Ovary (tissue), 9 donors: ENCODE measurements around the gene RAB10. TPM values are rescaled to one million over a fixed set of nuclear protein-coding genes. Genes with fewer than 3 reads are reported as not detected.
"Not testable (repeated sequence)": the region's sequence is repeated elsewhere in the genome, so short reads cannot be mapped to it uniquely, and the experiment has no call there.

Source experiments
- DNase-seq, 5 donors: peaks; one replicate each; pipeline ENCODE4 v3.0.0-alpha.2; 2019 to 2020
- H3K27ac ChIP-seq, 2 donors: fragments of 200-600 bp; one replicate each; pipeline versions ENCODE4 v1.5.1 to v1.8.0; 2019 to 2022
- H3K27me3 ChIP-seq: fragments of 200-600 bp; one replicate; pipeline ENCODE4 v1.8.0; 2022
- H3K36me3 ChIP-seq: fragments of 200-600 bp; sonication (generic); one replicate; pipeline ENCODE4 v1.5.1; 2019
- H3K4me1 ChIP-seq: one replicate; pipeline ENCODE4 v1.8.1; 2013; ENCODE audit warnings: mild to moderate bottlenecking, moderate library complexity; ENCODE audit not compliant: insufficient read depth
- H3K4me3 ChIP-seq: fragments of 200-600 bp; sonication (generic); one replicate; pipeline ENCODE4 v1.5.1; 2017
- H3K9me3 ChIP-seq, 2 donors: fragments of 200-600 bp in 1 of 2; sonication (generic) in 1 of 2; one replicate each; pipeline versions ENCODE4 v1.5.1 to v1.8.1; 2013 to 2019; ENCODE audit warnings: mild to moderate bottlenecking in 1 of 2, moderate library complexity in 1 of 2
- CTCF ChIP-seq, 3 donors: fragments of 450-650 bp in 2 of 3; fragments of 200-600 bp in 1 of 3; IDR thresholded peaks; one replicate each; pipeline versions ENCODE4 v1.5.1 to v1.8.0; 2016 to 2022; ENCODE audit warnings: antibody characterized with exemption in 3 of 3, mild to moderate bottlenecking in 1 of 3
- EP300 ChIP-seq: sonication (generic); formaldehyde crosslinking; IDR thresholded peaks from one replicate; pipeline ENCODE4 v1.6.1; 2017; ENCODE audit warnings: antibody characterized with exemption
- POLR2A ChIP-seq: fragments of 450-650 bp; IDR thresholded peaks from one replicate; pipeline ENCODE4 v1.6.1; 2017; ENCODE audit warnings: antibody characterized with exemption, mild to moderate bottlenecking, moderate library complexity
- WGBS, 3 donors: extraction: QIAGEN DNeasy Blood & Tissue Kit in 1 of 3; methylation state at CpG; one replicate each; pipeline versions ENCODE4 v1.1.5 to v1.1.7; 2013 to 2017; 5-methylcytosine and 5-hydroxymethylcytosine counted together
- intact Hi-C, 4 donors: fragments of 100-400 bp; cut with DNase I; formaldehyde crosslinking; loops; one replicate each; pipeline versions ENCODE4 v1.11.0 to v1.15.1; 2022 to 2023
- polyA plus RNA-seq, 2 donors: library from polyadenylated mRNA; stranded (reverse); fragments of 200-250 nt in 1 of 2; fragments of 350-450 nt in 1 of 2; fragmentation: Illumina TruSeq in 1 of 2; extraction: RNeasy Lipid Tissue Mini Kit (QIAGEN cat#74804) in 1 of 2; gene quantifications; one replicate each; pipeline ENCODE4 v1.2.3, GENCODE V29; 2013 to 2014
- total RNA-seq, 7 donors: library from RNA; depleted of rRNA in 2 of 7; stranded (reverse); fragments of >200 nt in 2 of 7; fragmentation: NEBNext Ultra II Directional in 3 of 7; extraction: Animal tissue kit (Norgen Biotek cat#: 25700) in 3 of 7; gene quantifications; one replicate each; pipeline versions ENCODE4 v1.1.0 to v1.2.4, GENCODE V29; 2016 to 2023
- donor health status: DM: no; HTN: no; CAD: no; lungs with moderate emphysema.
- donor health status: DM: no; HTN: no; CAD: no.
- donor health status: Bipolar disorder and iron deficiency.
- donor health status: DM: yes; HTN: yes; CAD: no.
- donor health status: DM: no; HTN: no; CAD: no.
- donor health status: DM: yes; HTN: yes; CAD: no.

Gene RAB10
- total and polyA plus RNA-seq, 9 donors: 37.6 to 112 (median 93.6) TPM

GRCh38 chr2:26080356-26080755 is 46.5 kb downstream of the RAB10 start:
- Histone ChIP-seq H3K27ac (no peak overlapping the region), H3K4me1 (peaks cover 1% of the 10 kb centered on the region), H3K9me3 (no peaks in the 10 kb centered on the region), H3K27me3 (no peaks in the 10 kb centered on the region), H3K36me3 (no peaks in the 10 kb centered on the region), H3K4me3 (no peak overlapping the region)
- no peak for TF ChIP-seq CTCF (IDR thresholded peaks at IDR 0.05)
- no peak for TF ChIP-seq EP300
- no peak for TF ChIP-seq POLR2A
- DNase-seq: no peak
- WGBS, 3 donors: 93 to 96% (median 94%) methylated on average over 1 of the region's 1 CpG
- intact Hi-C loops: no loop called here

- H3K27ac ChIP-seq, H3K9me3 ChIP-seq, H3K27me3 ChIP-seq, H3K4me3 ChIP-seq, intact Hi-C loops, H3K36me3 ChIP-seq, H3K4me1 ChIP-seq, DNase-seq: not testable (repeated sequence)
- 95 to 96% (median 95%) methylated on average over 3 of the region's 3 CpGs for WGBS, 3 donors
Observed at GRCh38 chr2:26080925-26081324, 47.0 kb downstream of the RAB10 start.

GRCh38 chr2:26081556-26081955 is 47.7 kb downstream of the RAB10 start:
- intact Hi-C loops: no loop called here
- 94 to 98% (median 95%) methylated on average over 5 of the region's 5 CpGs for WGBS, 3 donors

GRCh38 chr2:26086155-26086637 is 52.3 kb downstream of the RAB10 start:
- H3K4me3 ChIP-seq: no peak overlapping the region
- no peak for TF ChIP-seq POLR2A
- no peak for TF ChIP-seq EP300
- no peak for TF ChIP-seq CTCF (IDR thresholded peaks at IDR 0.05)
- no peaks in the 10 kb centered on the region for H3K9me3 ChIP-seq
- H3K36me3 ChIP-seq: no peaks in the 10 kb centered on the region
- 87 to 92% (median 87%) methylated on average over 5 of the region's 5 CpGs for whole genome bisulfite sequencing, 3 donors
- no peak overlapping the region for H3K27ac ChIP-seq
- intact Hi-C loops: no loop called here
- no peaks in the 10 kb centered on the region for H3K4me1 ChIP-seq
- no peak for DNase-seq
- H3K27me3 ChIP-seq: no peaks in the 10 kb centered on the region

More at GRCh38 chr2:26081556-26081955, 47.7 kb downstream of the RAB10 start:
- Histone ChIP-seq H3K27ac (no peak overlapping the region), H3K9me3 (no peaks in the 10 kb centered on the region), H3K4me1 (no peaks in the 10 kb centered on the region), H3K27me3 (no peaks in the 10 kb centered on the region), H3K36me3 (no peaks in the 10 kb centered on the region), H3K4me3 (no peak overlapping the region)
- no peak for TF ChIP-seq POLR2A
- DNase-seq: no peak

GRCh38 chr2:26086779-26087178 is 52.9 kb downstream of the RAB10 start:
- no peak overlapping the region for H3K27ac ChIP-seq
- no peak for DNase-seq
- TF ChIP-seq CTCF (IDR thresholded peaks at IDR 0.05) (no peak), POLR2A (no peak), EP300 (no peak)
- H3K9me3 ChIP-seq: no peaks in the 10 kb centered on the region
- H3K36me3 ChIP-seq: no peaks in the 10 kb centered on the region
- intact Hi-C loops: no loop called here
- 80 to 83% (median 82%) methylated on average over 5 of the region's 5 CpGs for WGBS, 3 donors
- no peak overlapping the region for H3K4me3 ChIP-seq
- H3K4me1 ChIP-seq: no peaks in the 10 kb centered on the region
- no peaks in the 10 kb centered on the region for H3K27me3 ChIP-seq
